GM19467 (cell line): ENCODE results near the gene DPYD.

Experiments used
- ATAC-seq: cut with Tn5 transposase; IDR thresholded peaks from one replicate; pipeline ENCODE4 v1.9.1; 2021; ENCODE audit warnings: mild to moderate bottlenecking, moderate library complexity; ENCODE audit not compliant: unreplicated experiment

Gene DPYD

GRCh38 chr1:97119260-97120158 lies 801.3 kb downstream of the DPYD start:
- ATAC-seq = no peak

DNA sequence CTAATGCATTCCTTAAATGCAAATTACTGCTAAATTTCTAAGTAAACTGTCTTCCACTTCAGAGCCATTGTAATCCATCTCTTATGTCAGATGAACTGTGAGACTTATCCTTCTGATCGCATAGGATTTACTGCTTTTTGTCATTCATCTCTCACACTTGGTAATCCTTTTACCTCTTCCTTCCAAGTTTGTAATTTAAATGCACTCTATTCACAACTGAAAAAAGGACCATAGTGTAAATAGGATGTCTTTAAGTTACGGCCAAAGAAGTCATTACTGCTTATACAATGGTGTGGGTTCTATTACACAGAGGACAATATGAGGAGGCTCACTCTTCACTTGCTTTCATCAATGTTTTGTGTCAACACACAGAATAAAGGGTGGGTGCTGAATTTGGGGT lies 806.0 kb downstream of the DPYD start:
- no peak for ATAC-seq

DNA sequence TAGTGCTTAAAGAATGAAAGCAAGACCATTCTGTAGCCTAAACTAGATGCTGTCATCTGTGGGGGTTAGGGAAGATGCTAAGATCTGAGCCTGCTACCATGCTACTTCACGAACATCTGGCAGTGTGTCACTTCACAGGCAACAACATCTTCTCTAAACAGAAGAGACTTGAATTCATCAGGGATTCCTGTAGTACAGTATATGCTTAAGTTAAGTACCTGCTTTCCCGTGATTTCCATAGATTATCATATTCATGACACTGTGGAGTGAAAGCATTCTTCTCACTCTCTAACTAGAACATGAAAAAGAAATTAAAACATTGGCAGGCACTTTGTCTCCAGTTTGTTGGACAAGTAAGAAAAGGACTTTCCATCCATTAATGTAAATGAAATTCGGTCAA lies 808.4 kb downstream of the DPYD start:
- ATAC-seq = no peak

DNA sequence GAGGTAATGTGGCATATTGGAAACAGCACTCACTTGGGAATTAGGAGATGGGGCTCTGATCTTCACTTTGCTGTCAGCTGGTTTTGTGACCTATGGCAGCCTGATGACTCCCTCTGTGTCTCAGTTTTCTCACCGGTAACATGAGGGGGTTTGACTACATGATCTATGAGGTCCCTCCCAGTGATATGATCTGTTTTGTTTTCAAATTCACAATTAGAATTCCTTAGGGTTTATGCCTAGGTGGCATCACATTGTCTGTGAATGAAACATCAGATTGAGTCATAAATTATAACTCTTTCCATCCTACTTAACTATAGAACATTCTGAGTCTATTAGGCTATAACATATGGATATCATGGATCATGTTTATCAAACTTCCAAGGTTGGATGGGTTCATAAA lies 812.7 kb downstream of the DPYD start:
- ATAC-seq = no peak

- no peak for ATAC-seq
Observed at GRCh38 chr1:97105531-97105930, 815.3 kb downstream of the DPYD start.

DNA sequence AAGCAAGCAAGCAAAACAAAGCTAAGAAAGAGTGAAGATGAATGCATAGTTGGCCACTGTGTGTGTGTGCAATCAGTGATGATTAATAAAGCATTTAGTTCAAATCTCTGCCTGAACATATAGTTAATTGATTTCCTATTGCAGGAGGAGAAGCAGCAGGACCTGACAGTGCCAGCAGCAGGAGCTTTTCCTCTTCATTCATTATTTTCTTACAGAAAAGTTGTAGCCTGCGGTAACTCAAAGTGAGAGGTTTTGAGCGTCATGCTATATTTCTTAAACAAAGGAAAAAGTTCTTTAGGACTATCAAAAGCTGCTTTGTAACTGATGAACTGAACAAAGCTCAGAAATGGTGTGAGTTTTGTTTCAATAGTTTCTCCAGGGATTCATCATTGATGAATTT lies 819.3 kb downstream of the DPYD start:
- no peak for ATAC-seq

DNA sequence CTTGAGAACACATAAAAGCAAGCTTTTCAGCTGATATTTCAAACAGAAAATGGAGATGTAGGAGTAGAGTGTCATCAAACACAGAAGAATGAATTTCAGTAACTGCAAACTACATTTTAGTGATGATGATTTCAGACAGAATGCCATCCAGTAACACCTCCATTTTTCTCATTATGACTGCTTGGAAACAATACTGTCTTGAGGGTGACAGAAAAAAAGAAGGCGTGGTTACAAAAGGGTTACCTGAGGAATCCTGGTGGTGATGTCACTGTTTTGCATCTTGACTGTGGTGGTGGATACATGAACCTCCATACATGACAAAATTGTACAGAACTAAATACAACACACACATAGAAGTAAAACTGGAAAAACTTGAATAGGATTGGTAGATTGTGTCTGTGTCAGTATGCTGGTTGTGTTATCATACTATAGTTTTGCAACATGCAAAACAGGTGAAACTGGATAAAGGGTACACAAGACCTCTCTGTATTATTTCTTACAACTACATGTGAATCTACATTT lies 823.4 kb downstream of the DPYD start:
- no peak for ATAC-seq

GRCh38 chr1:97095764-97096163 lies 825.1 kb downstream of the DPYD start:
- ATAC-seq = no peak

- no peak for ATAC-seq
Observed at GRCh38 chr1:97094247-97094972, 826.4 kb downstream of the DPYD start.

- no peak for ATAC-seq
Observed at GRCh38 chr1:97093741-97094140, 827.1 kb downstream of the DPYD start.

DNA sequence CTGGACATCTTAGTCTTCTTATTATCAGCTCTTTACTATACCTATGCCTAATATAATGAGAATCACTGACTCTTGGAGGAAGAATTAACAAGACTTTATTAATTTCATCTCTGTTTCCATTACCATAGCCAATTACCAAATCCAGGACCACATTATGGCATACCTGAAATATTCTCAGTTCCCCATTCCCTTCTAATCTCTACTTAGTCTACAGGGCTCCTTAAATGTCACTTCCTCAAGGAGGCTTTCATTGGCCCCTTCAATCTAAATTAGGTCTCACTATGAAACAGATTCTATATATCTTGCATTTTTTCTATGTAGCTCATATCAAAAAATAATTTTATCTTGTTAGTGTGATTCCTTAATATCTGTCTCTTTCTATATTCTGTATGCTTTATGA lies 828.0 kb downstream of the DPYD start:
- no peak for ATAC-seq

DNA sequence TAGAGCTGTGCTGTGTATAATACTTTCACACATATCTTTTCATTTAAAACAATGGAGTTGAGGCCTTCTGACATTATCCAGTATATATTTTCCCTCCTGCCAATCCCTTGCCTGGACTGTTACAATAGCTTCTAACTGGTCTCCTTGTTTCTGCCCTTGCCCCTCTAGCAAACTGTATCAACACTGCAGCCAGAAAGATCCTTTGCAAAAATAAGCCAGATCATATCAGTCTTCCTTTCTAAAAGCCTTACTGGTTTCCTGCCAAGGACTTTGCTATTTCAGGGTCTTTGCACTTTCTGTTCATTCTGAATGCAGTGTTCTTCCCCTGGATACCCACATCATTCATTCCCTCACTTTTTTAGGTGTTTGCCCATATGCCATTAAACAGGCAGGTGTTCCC lies 829.2 kb downstream of the DPYD start:
- ATAC-seq = no peak

DNA sequence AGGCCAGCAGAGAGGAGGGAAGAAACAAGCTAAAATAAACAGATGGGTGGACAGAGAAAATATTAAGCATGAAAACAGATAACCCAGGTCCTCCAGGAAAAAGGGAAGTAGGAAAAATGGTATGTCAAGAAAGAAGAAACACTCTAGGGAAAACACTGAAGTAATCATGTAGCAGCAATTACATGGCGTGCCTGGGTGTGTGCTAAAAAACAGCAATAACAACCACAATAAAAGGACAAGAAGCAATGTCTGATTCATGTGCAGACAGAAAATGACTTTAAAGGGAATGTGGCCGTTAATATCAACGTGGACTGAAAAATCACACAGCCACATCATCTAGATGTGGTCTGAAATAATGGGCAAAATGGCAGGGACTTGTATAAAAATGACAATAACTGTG lies 829.6 kb downstream of the DPYD start:
- no peak for ATAC-seq

DNA sequence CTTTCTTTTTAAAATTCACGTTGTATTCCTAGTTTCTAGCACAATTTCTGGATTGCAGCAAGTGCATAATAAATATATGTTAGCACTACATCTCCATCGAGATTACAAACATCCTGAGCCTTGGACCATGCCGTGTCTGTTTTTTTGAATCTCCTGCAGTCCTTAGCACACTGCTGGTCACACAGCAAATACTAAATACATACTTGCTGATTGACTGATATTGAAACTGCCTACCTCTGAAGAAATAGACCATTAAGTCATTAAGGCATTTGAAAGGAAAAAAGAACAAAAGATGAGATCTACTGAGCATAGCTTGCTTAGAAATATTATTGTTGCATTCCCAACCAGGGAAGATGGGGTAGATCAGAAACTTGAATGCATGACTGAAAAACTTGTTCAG lies 830.1 kb downstream of the DPYD start:
- ATAC-seq = no peak

DNA sequence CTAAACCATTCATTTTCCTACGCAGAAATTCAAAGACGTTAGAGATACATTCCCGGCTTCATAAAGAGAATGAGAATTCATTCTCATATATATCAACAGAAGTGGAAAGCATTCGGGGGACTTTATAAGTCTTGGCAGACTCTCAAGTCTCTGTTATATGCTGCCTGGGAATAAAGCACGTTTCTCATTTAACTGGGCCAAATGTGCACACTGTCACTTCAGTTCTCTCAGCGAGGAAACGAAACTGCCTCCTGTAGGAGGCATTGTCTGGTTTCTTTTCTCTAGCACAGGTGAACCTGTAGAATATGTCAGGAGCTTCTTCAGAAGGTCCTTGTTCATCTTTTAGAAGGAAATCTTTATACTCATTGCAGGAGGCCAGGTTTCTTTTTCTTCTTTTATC lies 831.7 kb downstream of the DPYD start:
- ATAC-seq = no peak

DNA sequence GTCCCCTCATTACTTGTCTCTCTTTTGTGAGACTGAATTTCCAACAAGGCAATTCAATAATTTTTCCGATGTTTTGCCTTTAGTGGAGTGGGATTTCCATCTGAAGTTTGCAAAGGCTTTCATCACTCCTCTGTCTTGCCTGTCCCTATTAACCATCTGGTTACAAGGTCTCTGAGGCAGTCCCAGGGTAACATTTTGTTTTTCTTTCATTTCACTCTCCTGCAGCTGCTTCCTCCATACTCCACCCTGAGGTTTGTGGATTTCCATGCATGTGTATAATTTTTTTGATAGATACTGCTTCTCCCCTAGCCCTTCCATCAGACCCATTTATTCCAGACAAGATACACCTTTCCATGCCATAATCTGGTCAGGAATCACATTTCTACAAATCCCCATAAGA lies 832.4 kb downstream of the DPYD start:
- no peak for ATAC-seq

DNA sequence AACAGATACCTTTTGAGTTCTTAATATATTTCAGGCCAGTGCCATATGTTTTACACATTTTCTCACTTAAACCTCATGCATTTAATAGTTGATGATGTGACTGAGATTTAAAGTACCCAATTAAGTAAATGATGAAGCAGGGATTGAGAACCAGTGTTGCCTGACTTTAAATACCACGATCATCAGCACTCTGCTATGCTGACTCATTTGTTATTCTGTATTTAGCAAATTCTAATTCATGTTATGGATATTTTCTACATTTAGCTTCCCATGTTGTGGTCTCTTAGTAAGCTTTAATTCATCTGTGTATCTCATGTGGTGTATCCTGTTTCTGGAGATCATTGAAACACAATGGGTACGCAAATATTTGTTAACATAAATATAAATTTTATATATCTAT lies 836.3 kb downstream of the DPYD start:
- ATAC-seq = no peak

DNA sequence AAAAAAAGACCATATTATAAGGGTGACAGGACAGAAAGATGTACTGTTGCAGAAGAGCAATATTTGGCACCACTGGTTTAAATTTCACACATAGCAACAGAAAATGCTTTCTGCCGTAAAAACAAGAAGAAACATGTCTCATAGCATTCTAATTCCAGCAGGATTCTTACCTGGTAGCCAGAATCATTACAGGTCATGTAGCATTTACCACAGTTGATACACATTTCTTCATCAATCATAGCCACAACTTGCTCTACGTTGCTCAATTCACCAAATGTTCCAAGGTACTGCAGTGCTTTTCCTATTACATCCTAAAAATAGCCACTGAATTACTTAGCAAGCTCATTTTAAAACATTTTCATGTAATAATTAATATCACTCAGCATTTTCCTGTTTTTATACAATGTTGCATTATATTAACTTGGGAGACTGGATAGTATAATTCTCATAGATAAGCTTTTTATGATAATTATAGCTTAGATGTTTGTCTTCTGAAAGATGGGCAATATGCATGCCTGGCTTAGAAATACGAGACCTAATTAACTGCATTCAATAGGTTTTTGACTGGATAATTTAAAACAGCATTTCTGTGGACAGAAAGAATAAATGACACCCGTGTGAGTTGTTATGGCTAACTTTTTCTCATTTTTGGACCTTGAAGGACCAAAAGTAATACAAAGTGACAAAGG lies 838.5 kb downstream of the DPYD start:
- ATAC-seq = no peak

DNA sequence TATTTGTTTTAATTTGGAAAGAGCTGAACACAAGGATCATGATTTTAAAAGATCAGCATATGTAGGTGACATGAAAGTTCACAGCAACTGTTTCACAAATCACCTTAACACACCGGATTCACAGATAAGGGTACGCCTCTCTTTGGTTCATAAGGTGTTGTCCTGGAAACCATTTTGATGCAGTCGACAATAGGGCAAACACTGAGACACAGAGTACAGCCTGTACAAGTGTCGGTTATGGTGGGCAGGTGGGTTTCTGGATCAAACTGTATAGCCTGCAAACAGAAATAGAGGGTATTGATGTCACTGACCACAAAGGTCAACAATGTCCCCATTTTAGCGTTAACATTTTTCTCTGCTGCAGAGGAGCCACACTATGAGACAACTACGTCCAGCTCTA lies 842.0 kb downstream of the DPYD start:
- ATAC-seq = no peak

GRCh38 chr1:97077221-97077620 lies 843.6 kb downstream of the DPYD start:
- ATAC-seq = no peak

- no peak for ATAC-seq
Observed at GRCh38 chr1:97074771-97075170, 846.1 kb downstream of the DPYD start.

GRCh38 chr1:97073936-97074335 lies 846.9 kb downstream of the DPYD start:
- ATAC-seq = no peak
